HFFc6 (cell line): ENCODE measurements around the gene IQGAP2. TPM values are rescaled to one million over a fixed set of nuclear protein-coding genes. Genes with fewer than 3 reads are reported as not detected.

Experiments
- DNase-seq: peaks from one replicate; pipeline ENCODE4 v3.0.0-alpha.2; 2018
- H3K27ac Mint-ChIP-seq: 2 replicates; pipeline ENCODE4 v1.8.0; 2020; ENCODE audit warnings: mild to moderate bottlenecking, mixed read lengths
- H3K27me3 Mint-ChIP-seq: 2 replicates; pipeline ENCODE4 v1.8.0; 2021; ENCODE audit warnings: mild to moderate bottlenecking, moderate library complexity, mixed read lengths; ENCODE audit not compliant: insufficient read depth
- H3K36me3 Mint-ChIP-seq: 2 replicates; pipeline ENCODE4 v1.8.0; 2021; ENCODE audit warnings: low read depth, mixed read lengths
- H3K4me1 Mint-ChIP-seq: 2 replicates; pipeline ENCODE4 v1.8.0; 2020; ENCODE audit warnings: low read depth, mixed read lengths
- H3K4me3 Mint-ChIP-seq: 2 replicates; pipeline ENCODE4 v1.8.0; 2020; ENCODE audit warnings: mild to moderate bottlenecking, moderate library complexity, mixed read lengths
- H3K9me3 Mint-ChIP-seq: 2 replicates; pipeline ENCODE4 v1.8.0; 2020; ENCODE audit warnings: mild to moderate bottlenecking, mixed read lengths
- CTCF ChIP-seq: fragments of 200-600 bp; sonication (generic); IDR thresholded peaks from 2 replicates; pipeline ENCODE4 v1.5.0; 2021; ENCODE audit warnings: antibody characterized with exemption, mild to moderate bottlenecking
- total RNA-seq, 6 experiments: library from RNA; stranded (reverse); fragmentation: NEBNext Ultra II Directional; extraction: Animal tissue kit (Norgen Biotek cat#: 25700); gene quantifications; 2 replicates in 1 of 6; 3 replicates in 5 of 6; pipeline ENCODE4 v1.2.3, GENCODE V29; 2021

The IQGAP2 gene
- total RNA-seq, 6 experiments from 2014 or later = 0.09 to 0.47 (median 0.21) TPM; not detected in 1

- H3K27me3 Mint-ChIP-seq = peaks cover 15% of the 10 kb centered on the region
- peaks cover 55% of the 10 kb centered on the region for H3K4me1 Mint-ChIP-seq
- no peak for TF ChIP-seq CTCF
Measured at GRCh38 chr5:76705574-76705973, 302.5 kb downstream of the IQGAP2 start.

GRCh38 chr5:76709762-76710161 is 306.7 kb downstream of the IQGAP2 start:
- H3K36me3 Mint-ChIP-seq = no peaks in the 10 kb centered on the region
- peak overlapping the region; percentile 19 for H3K4me3 Mint-ChIP-seq
- H3K9me3 Mint-ChIP-seq = no peaks in the 10 kb centered on the region
- peak; percentile 70 for DNase-seq
- H3K27ac Mint-ChIP-seq = no peak overlapping the region
- H3K27me3 Mint-ChIP-seq = peaks cover 19% of the 10 kb centered on the region
- TF ChIP-seq CTCF = no peak
- peaks cover 48% of the 10 kb centered on the region for H3K4me1 Mint-ChIP-seq

More at GRCh38 chr5:76705574-76705973, 302.5 kb downstream of the IQGAP2 start:
- no peaks in the 10 kb centered on the region for H3K36me3 Mint-ChIP-seq
- H3K9me3 Mint-ChIP-seq = no peaks in the 10 kb centered on the region
- H3K4me3 Mint-ChIP-seq = no peak overlapping the region
- no peak for DNase-seq
- H3K27ac Mint-ChIP-seq = no peak overlapping the region

- Mint-ChIP-seq H3K27me3 (peaks cover 19% of the 10 kb centered on the region), H3K4me3 (no peak overlapping the region; the same call in 1 of the 2 replicates), H3K4me1 (peaks cover 42% of the 10 kb centered on the region), H3K27ac (no peak overlapping the region), H3K36me3 (no peaks in the 10 kb centered on the region), H3K9me3 (no peaks in the 10 kb centered on the region)
- no peak for TF ChIP-seq CTCF
- DNase-seq = peak; percentile 38
Measured at GRCh38 chr5:76710991-76711390, 307.9 kb downstream of the IQGAP2 start.

GRCh38 chr5:76714751-76715485 is 311.8 kb downstream of the IQGAP2 start:
- H3K9me3 Mint-ChIP-seq = no peaks in the 10 kb centered on the region
- no peak for DNase-seq

GRCh38 chr5:76715486-76715735 is 312.3 kb downstream of the IQGAP2 start:
- Mint-ChIP-seq H3K27ac (0 out of 2 replicates have a peak overlapping the region, but pooled peaks have one; percentile 29), H3K9me3 (no peaks in the 10 kb centered on the region), H3K4me1 (peaks cover 46% of the 10 kb centered on the region), H3K27me3 (peaks cover 6% of the 10 kb centered on the region), H3K36me3 (peaks cover 24% of the 10 kb centered on the region), H3K4me3 (peak overlapping the region; percentile 95)
- DNase-seq = no peak
- no peak for TF ChIP-seq CTCF

More at GRCh38 chr5:76714751-76715485, 311.8 kb downstream of the IQGAP2 start:
- peaks cover 24% of the 10 kb centered on the region for H3K36me3 Mint-ChIP-seq
- H3K4me1 Mint-ChIP-seq = peaks cover 51% of the 10 kb centered on the region
- H3K4me3 Mint-ChIP-seq = peak overlapping the region; percentile 95
- peaks cover 6% of the 10 kb centered on the region for H3K27me3 Mint-ChIP-seq
- TF ChIP-seq CTCF = no peak
- no peak overlapping the region for H3K27ac Mint-ChIP-seq
